K562 (cell line): ENCODE measurements around the gene JPT2. TPM values are rescaled to one million over a fixed set of nuclear protein-coding genes. Genes with fewer than 3 reads are reported as not detected.
A peak's percentile ranks its signal among the peaks of the same experiment; 100 is the strongest.

ENCODE experiments used
- ATAC-seq: fragments of 200-7000 bp; cut with Tn5 transposase; 3 replicates; pipeline ENCODE4 v1.9.1; 2020; ENCODE audit warnings: moderate library complexity
- BruUV-seq: library from RNA; stranded (reverse); fragments of 400-500 nt; replicated peaks from 2 replicates; lab custom pipeline; 2021; lab: Mats Ljungman, UMichigan
- CTCF ChIA-PET: fragments of 300-600 bp; formaldehyde crosslinking; extraction: SDS; loops from one replicate; lab custom pipeline; 2021; ENCODE audit warnings: low intra/inter-chr PET ratio; lab: Yijun Ruan, JAX
- POLR2A ChIA-PET: fragments of 300-600, 350-650 bp; sonication (Branson Sonifier 250); formaldehyde crosslinking; extraction: SDS; loops from one replicate; lab custom pipeline; 2021; ENCODE audit warnings: antibody characterized with exemption, inconsistent platforms; lab: Yijun Ruan, JAX
- DNase-seq, 4 experiments: peaks; one replicate each; pipeline versions ENCODE4 v3.0.0 to v3.0.0-alpha.2; 2011 to 2018; ENCODE audit warnings: low spot score in 3 of 4, mixed read lengths in 3 of 4; ENCODE audit errors: extremely low read depth in 1 of 4
- FAIRE-seq: peaks from 2 replicates; lab custom pipeline; 2011; peaks lifted over from hg19 to GRCh38; lab: Jason Lieb, UNC
- H2AFZ ChIP-seq: 2 replicates; pipeline ENCODE4 v1.6.0; 2011; ENCODE audit warnings: low read depth, low read length, control low read depth, inconsistent platforms
- H3K27ac ChIP-seq: fragments of 200-600 bp; 3 replicates; pipeline ENCODE4 v1.8.0; 2011; ENCODE audit warnings: low read depth, mild to moderate bottlenecking, control low read depth, inconsistent platforms, low read length, moderate library complexity, mixed read lengths; ENCODE audit errors: extremely low read depth
- H3K27me3 ChIP-seq, 2 experiments: fragments of 300-600 bp in 1 of 2; 2 replicates in 1 of 2; 3 replicates in 1 of 2; pipeline versions ENCODE4 v1.6.0 to v1.8.0; 2011; ENCODE audit warnings: inconsistent platforms in 2 of 2, low read length in 2 of 2, mild to moderate bottlenecking in 1 of 2, mixed read lengths in 1 of 2, moderate library complexity in 1 of 2; ENCODE audit not compliant: control insufficient read depth in 2 of 2, insufficient read depth in 2 of 2
- H3K36me3 ChIP-seq: fragments of 300-600 bp; 3 replicates; pipeline ENCODE4 v1.8.0; 2011; ENCODE audit warnings: mild to moderate bottlenecking, low read length, inconsistent platforms; ENCODE audit not compliant: control insufficient read depth, insufficient read depth
- H3K4me1 ChIP-seq, 2 experiments: fragments of 200-600 bp in 1 of 2; replicated peaks in 1 of 2; 2 replicates in 1 of 2; 3 replicates in 1 of 2; pipeline versions ENCODE4 v1.5.1 to v1.8.0; 2011; ENCODE audit warnings: inconsistent platforms in 2 of 2, low read length in 2 of 2, mild to moderate bottlenecking in 1 of 2, mixed read lengths in 1 of 2, moderate library complexity in 1 of 2; ENCODE audit not compliant: control insufficient read depth in 2 of 2, insufficient read depth in 2 of 2
- H3K4me2 ChIP-seq: 2 replicates; pipeline ENCODE4 v1.6.1; 2011; ENCODE audit warnings: low read length, control low read depth, inconsistent platforms, mixed read lengths; ENCODE audit not compliant: insufficient read depth
- H3K4me3 ChIP-seq: fragments of 200-600 bp; sonication (generic), shearing (Covaris generic); 2 replicates; pipeline ENCODE4 v1.5.1; 2016; ENCODE audit warnings: control low read depth, inconsistent platforms
- H3K79me2 ChIP-seq: fragments of 200-600 bp; 3 replicates; pipeline ENCODE4 v1.8.0; 2011; ENCODE audit warnings: low read length, inconsistent platforms; ENCODE audit not compliant: control insufficient read depth, insufficient read depth
- H3K9ac ChIP-seq, 2 experiments: 2 replicates each; pipeline versions ENCODE4 v1.6.0 to v1.6.1; 2011; ENCODE audit warnings: low read depth in 2 of 2, low read length in 2 of 2, control low read depth in 1 of 2, inconsistent platforms in 1 of 2, mild to moderate bottlenecking in 1 of 2, mixed read lengths in 1 of 2; ENCODE audit not compliant: insufficient read depth in 1 of 2
- H3K9me1 ChIP-seq: one replicate; pipeline ENCODE4 v1.6.0; 2011; ENCODE audit warnings: inconsistent platforms, mild to moderate bottlenecking, low read length, moderate library complexity; ENCODE audit not compliant: control insufficient read depth, insufficient read depth
- H3K9me3 ChIP-seq: replicated peaks from 2 replicates; pipeline ENCODE4 v1.5.1; 2011; ENCODE audit warnings: low read depth, low read length, inconsistent platforms; ENCODE audit not compliant: control insufficient read depth, insufficient read depth
- H4K20me1 ChIP-seq: replicated peaks from 2 replicates; pipeline ENCODE4 v1.6.1; 2011; ENCODE audit warnings: low read length, inconsistent platforms, mixed read lengths; ENCODE audit not compliant: control insufficient read depth, insufficient read depth
- C11orf30 ChIP-seq: fragments of 450-650 bp; IDR thresholded peaks from 2 replicates; pipeline ENCODE4 v1.6.1; 2016; ENCODE audit warnings: low read depth, mild to moderate bottlenecking
- CHD2 ChIP-seq: IDR thresholded peaks from 2 replicates; pipeline ENCODE4 v1.6.1; 2011; ENCODE audit warnings: low read depth, low read length
- DMBX1 ChIP-seq: fragments of 250-450 bp; sonication (Bioruptor Pico); IDR thresholded peaks from 2 replicates; pipeline ENCODE4 v1.8.0; 2022; ENCODE audit warnings: inconsistent platforms, mild to moderate bottlenecking, moderate library complexity, borderline replicate concordance
- JUNB ChIP-seq: fragments of 450-650 bp; formaldehyde crosslinking; conservative IDR thresholded peaks from 2 replicates; pipeline ENCODE4 v1.4.0; 2020; ENCODE audit warnings: mild to moderate bottlenecking
- KHSRP ChIP-seq: fragments of 450-650 bp; IDR thresholded peaks from 2 replicates; pipeline ENCODE4 v1.6.1; 2017
- POLR2A ChIP-seq: fragments of 450-650 bp; conservative IDR thresholded peaks from 2 replicates; pipeline ENCODE4 v1.6.1; 2016
- SMC3 ChIP-seq: conservative IDR thresholded peaks from 2 replicates; pipeline ENCODE4 v1.6.1; 2011; ENCODE audit warnings: low read depth, low read length, improper control_type of control experiment; ENCODE audit not compliant: insufficient read depth
- TCF15 ChIP-seq: fragments of 250-450 bp; sonication (Bioruptor Pico); IDR thresholded peaks from 2 replicates; pipeline ENCODE4 v1.8.0; 2022; ENCODE audit warnings: moderate library complexity, mild to moderate bottlenecking, inconsistent platforms
- ZNF140 ChIP-seq: fragments of 250-450 bp; sonication (Bioruptor Pico); IDR thresholded peaks from 2 replicates; pipeline ENCODE4 v1.8.0; 2021; ENCODE audit warnings: moderate library complexity, mild to moderate bottlenecking, inconsistent platforms
- ZNF277 ChIP-seq: fragments of 250-450 bp; sonication (Bioruptor Pico); IDR thresholded peaks from 2 replicates; pipeline ENCODE4 v1.8.0; 2022; ENCODE audit warnings: inconsistent platforms, mild to moderate bottlenecking, moderate library complexity, borderline replicate concordance
- ZNF778 ChIP-seq: fragments of 450-650 bp; formaldehyde crosslinking; IDR thresholded peaks from 2 replicates; pipeline ENCODE4 v1.4.0; 2020; ENCODE audit warnings: mild to moderate bottlenecking, moderate library complexity
- WGBS: fragments of 100-300 bp; shearing (Covaris generic); methylation state at CpG from one replicate; pipeline ENCODE4 v1.1.6; 2016; ENCODE audit warnings: low coverage, mixed read lengths; ENCODE audit not compliant: insufficient coverage; ENCODE audit errors: missing lambda C conversion rate; 5-methylcytosine and 5-hydroxymethylcytosine counted together
- in situ Hi-C: fragments of 300-500 bp; cut with MboI; formaldehyde crosslinking; loops from 4 replicates; pipeline ENCODE4 v1.15.0; 2018; ENCODE audit warnings: inconsistent platforms, mixed read lengths
- intact Hi-C: fragments of 100-400 bp; cut with micrococcal nuclease; formaldehyde crosslinking; loops from 2 replicates; pipeline ENCODE4 v1.14.2; 2022
- polyA plus RNA-seq, 8 experiments: library from polyadenylated mRNA; depleted of rRNA in 4 of 8; stranded (reverse) in 5 of 8; unstranded in 3 of 8; fragments of >200 nt; fragmentation: Nextera tagmentation in 2 of 8; fragmentation: Illumina TruSeq in 1 of 8; extraction: Ambion mirVana in 2 of 8; extraction: Trizol in 1 of 8; gene quantifications; 2 replicates each; pipeline versions ENCODE4 v1.2.1 to v1.2.3, GENCODE V29; 2011 to 2014; ENCODE audit warnings: inconsistent platforms in 1 of 8, missing spikeins in 1 of 8
- total RNA-seq, 7 experiments: library from RNA; depleted of rRNA in 6 of 7; stranded (reverse); fragments of >200 nt in 6 of 7; fragmentation: Illumina TruSeq in 2 of 7; extraction: Trizol in 2 of 7; gene quantifications; 2 replicates each; pipeline versions ENCODE4 v1.2.1 to v1.2.3, GENCODE V29; 2011 to 2021; ENCODE audit warnings: low replicate concordance in 1 of 7
- TF ChIP-seq, protein P1 (sequence below): IDR thresholded peaks from 2 replicates; pipeline ENCODE4 v1.6.1; 2012; ENCODE audit warnings: low read depth, low read length, improper control_type of control experiment, borderline replicate concordance
- TF ChIP-seq, protein P2 (sequence below): fragments of 450-650 bp; formaldehyde crosslinking; IDR thresholded peaks from 2 replicates; pipeline ENCODE4 v1.4.0; 2020; ENCODE audit warnings: mild to moderate bottlenecking, moderate library complexity

The JPT2 gene
- total and polyA plus RNA-seq, 9 of the 15 experiments (the other 6 are each of a cell fraction or from before 2014, with no cell fraction given), result 25.5 to 133 (median 106) TPM

DNA sequence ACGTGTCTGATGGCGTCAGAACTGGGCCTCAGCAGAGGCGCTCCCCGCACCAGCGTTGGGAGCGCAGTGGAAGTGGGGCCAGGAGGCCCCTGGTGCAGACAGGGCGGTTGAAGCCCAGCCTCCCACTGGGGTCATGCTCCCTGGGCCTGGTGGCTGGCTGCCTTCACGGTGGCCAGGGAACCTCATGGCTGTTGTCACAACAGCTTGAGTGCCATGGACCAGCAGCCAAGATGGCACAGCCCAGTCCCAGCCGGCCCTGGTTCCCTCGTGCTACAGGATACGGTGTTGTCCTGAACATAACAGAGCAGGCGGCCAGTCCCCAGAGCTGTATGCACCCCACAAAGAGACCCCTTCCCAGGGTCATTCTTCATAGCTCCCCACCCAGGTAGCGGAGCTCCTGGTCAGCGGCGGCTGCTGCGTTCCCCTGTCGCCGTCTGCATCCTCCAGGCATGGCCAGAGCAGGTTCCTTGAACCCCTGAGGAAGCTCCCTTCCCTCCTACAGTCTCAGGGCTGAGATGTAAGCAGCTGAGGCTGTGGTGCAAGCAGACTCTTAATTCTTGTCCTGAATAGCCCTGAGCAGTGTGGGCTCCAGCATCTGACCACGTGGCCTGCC lies 63.6 kb downstream of the JPT2 start (continued):
- TF ChIP-seq, protein P1, sequence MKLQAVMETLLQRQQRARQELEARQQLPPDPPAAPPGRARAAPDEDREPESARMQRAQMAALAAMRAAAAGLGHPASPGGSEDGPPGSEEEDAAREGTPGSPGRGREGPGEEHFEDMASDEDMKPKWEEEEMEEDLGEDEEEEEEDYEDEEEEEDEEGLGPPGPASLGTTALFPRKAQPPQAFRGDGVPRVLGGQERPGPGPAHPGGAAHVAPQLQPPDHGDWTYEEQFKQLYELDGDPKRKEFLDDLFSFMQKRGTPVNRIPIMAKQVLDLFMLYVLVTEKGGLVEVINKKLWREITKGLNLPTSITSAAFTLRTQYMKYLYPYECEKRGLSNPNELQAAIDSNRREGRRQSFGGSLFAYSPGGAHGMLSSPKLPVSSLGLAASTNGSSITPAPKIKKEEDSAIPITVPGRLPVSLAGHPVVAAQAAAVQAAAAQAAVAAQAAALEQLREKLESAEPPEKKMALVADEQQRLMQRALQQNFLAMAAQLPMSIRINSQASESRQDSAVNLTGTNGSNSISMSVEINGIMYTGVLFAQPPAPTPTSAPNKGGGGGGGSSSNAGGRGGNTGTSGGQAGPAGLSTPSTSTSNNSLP, result no peak
- TF ChIP-seq, all 486 proteins: peak for 0

DNA sequence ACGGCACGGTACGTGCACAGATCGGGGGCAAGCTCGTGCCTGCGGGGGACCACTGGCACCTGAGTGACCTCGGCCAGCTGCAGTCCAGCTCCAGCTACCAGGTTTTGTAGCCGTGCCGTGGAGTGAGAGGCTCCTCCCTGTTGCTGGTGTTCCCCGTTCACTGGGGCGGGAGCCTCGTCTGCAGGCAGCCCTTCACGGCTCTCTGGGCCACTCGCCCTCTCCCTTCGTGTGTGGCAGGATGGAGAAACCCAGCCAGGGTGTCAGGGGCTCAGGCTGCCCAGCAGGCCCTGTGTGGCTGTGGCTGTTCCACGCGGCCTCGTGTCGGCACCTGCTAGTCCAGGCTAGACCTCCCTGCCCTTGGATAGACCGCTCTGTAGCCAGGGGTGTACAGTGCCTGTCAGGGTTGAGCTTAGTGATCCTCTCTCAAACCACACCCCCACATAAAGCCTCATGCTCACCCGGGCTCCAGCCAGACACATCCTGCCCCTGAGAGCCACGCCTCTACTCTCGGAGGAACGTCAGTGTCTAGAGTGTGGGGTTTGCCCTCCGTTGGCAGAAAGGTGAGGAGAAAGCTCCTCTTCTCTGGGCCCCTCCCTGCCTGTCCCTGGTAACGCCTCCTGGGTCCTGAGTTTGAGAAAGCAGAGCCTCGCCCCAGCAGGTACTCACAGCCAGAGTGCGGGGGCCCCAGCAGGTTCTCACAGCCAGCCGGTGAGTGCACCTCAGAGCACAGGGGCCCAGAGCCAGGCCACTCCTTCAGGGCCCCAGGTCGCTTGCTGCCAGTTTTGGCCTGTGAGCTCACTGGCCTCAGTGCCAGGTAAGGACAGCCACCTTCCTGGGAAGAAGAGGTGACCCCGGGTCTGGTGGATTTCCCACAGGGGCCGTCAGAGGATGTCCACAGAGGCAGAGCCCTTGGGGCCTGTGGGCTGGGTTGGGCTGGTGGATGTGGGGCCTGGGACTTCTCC lies 65.6 kb downstream of the JPT2 start:
- Histone ChIP-seq H3K9ac (peak overlapping the region in 1 of 2 experiments; percentile 48; a peak in 1 of 4 replicates), H2AFZ (no peak overlapping the region), H3K27me3 (no peaks in the 10 kb centered on the region; a peak in 1 of 5 replicates), H3K4me1 (peaks cover 0 to 43% of the 10 kb centered on the region in 2 experiments; a peak in 2 of 5 replicates), H3K36me3 (peaks cover 31% of the 10 kb centered on the region; the same call in 1 of the 3 replicates), H3K9me3 (peaks cover 9% of the 10 kb centered on the region), H3K4me3 (no peak overlapping the region), H3K4me2 (no peak overlapping the region), H3K9me1 (no peaks in the 10 kb centered on the region), H3K79me2 (no peaks in the 10 kb centered on the region), H4K20me1 (no peaks in the 10 kb centered on the region), H3K27ac (no peak overlapping the region)
- ChIA-PET POLR2A (interaction anchor here (0.6 to 1.3 kb wide), 5 partner anchors 10 to 272 kb away, joined by 3 to 4 read pairs (median 3); no protein-coding TSS in a partner anchor), CTCF (no interaction called here)
- ATAC-seq, result no peak
- intact Hi-C loops, result no loop called here
- no TSS peak for BruUV-seq
- DNase-seq, result no peak
- 91% methylated on average over 28 of the region's 32 CpGs for WGBS
- no peak for FAIRE-seq
- in situ Hi-C loops, result no loop called here
- TF ChIP-seq ZNF778 (CRISPR knock-in tag), result no peak
- no peak for TF ChIP-seq KHSRP
- TF ChIP-seq C11orf30, result no peak
- TF ChIP-seq SMC3, result no peak
- no peak for TF ChIP-seq TCF15
- no peak for TF ChIP-seq ZNF277 (CRISPR knock-in tag)
- TF ChIP-seq JUNB (CRISPR knock-in tag), result no peak
- TF ChIP-seq, protein P2, sequence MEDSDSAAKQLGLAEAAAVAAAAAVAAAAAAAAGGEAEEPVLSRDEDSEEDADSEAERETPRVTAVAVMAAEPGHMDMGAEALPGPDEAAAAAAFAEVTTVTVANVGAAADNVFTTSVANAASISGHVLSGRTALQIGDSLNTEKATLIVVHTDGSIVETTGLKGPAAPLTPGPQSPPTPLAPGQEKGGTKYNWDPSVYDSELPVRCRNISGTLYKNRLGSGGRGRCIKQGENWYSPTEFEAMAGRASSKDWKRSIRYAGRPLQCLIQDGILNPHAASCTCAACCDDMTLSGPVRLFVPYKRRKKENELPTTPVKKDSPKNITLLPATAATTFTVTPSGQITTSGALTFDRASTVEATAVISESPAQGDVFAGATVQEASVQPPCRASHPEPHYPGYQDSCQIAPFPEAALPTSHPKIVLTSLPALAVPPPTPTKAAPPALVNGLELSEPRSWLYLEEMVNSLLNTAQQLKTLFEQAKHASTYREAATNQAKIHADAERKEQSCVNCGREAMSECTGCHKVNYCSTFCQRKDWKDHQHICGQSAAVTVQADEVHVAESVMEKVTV (CRISPR knock-in tag), result no peak
- TF ChIP-seq ZNF140 (CRISPR knock-in tag), result no peak
- no peak for TF ChIP-seq DMBX1 (CRISPR knock-in tag)
- TF ChIP-seq CHD2, result no peak
- TF ChIP-seq POLR2A, result no peak
